Muscle layer of colon (tissue), 2 donors: ENCODE data around the gene CEP128.

ENCODE experiments used
- H3K27ac ChIP-seq: one replicate; pipeline ENCODE4 v1.7.0; 2013; ENCODE audit warnings: low read depth, mild to moderate bottlenecking, low read length, moderate library complexity
- H3K27me3 ChIP-seq, 2 donors: one replicate each; pipeline ENCODE4 v1.7.0; 2013; ENCODE audit warnings: low read length in 2 of 2, mild to moderate bottlenecking in 2 of 2; ENCODE audit not compliant: insufficient read depth in 2 of 2, control insufficient read depth in 1 of 2
- H3K36me3 ChIP-seq: one replicate; pipeline ENCODE4 v1.7.0; 2013; ENCODE audit warnings: mild to moderate bottlenecking, low read length; ENCODE audit not compliant: insufficient read depth
- H3K4me1 ChIP-seq: one replicate; pipeline ENCODE4 v1.7.0; 2013; ENCODE audit warnings: mild to moderate bottlenecking, low read length; ENCODE audit not compliant: insufficient read depth
- H3K4me3 ChIP-seq, 2 donors: one replicate each; pipeline ENCODE4 v1.7.0; 2013; ENCODE audit warnings: low read length in 2 of 2, low read depth in 1 of 2, mild to moderate bottlenecking in 1 of 2, moderate library complexity in 1 of 2
- H3K9ac ChIP-seq: one replicate; pipeline ENCODE4 v1.7.0; 2013; ENCODE audit warnings: low read length
- H3K9me3 ChIP-seq: one replicate; pipeline ENCODE4 v1.7.0; 2013; ENCODE audit warnings: mild to moderate bottlenecking, low read length
- donor health status: abdominal sarcoma.
- donor health status: Adenocarcinoma of cecum.

The CEP128 gene

GRCh38 chr14:80658733-80659132 lies 282.8 kb downstream of the CEP128 start:
- Histone ChIP-seq H3K9me3 (no peaks in the 10 kb centered on the region), H3K27ac (no peak overlapping the region), H3K9ac (no peak overlapping the region), H3K27me3 (no peaks in the 10 kb centered on the region), H3K36me3 (no peaks in the 10 kb centered on the region), H3K4me3 (no peak overlapping the region), H3K4me1 (no peaks in the 10 kb centered on the region)

- Histone ChIP-seq H3K4me3 (no peak overlapping the region), H3K4me1 (no peaks in the 10 kb centered on the region), H3K36me3 (no peaks in the 10 kb centered on the region), H3K27ac (no peak overlapping the region), H3K9me3 (no peaks in the 10 kb centered on the region), H3K27me3 (no peaks in the 10 kb centered on the region), H3K9ac (no peak overlapping the region)
These were observed 283.4 kb downstream of the CEP128 start for GRCh38 chr14:80658155-80658554.

- H3K4me1 ChIP-seq = no peaks in the 10 kb centered on the region
- no peaks in the 10 kb centered on the region for H3K36me3 ChIP-seq
- H3K27ac ChIP-seq = no peak overlapping the region
- H3K9me3 ChIP-seq = no peaks in the 10 kb centered on the region
- H3K9ac ChIP-seq = no peak overlapping the region
- H3K4me3 ChIP-seq = no peak overlapping the region
- no peaks in the 10 kb centered on the region for H3K27me3 ChIP-seq
These were observed 287.6 kb downstream of the CEP128 start for GRCh38 chr14:80653956-80654355.

- H3K9me3 ChIP-seq = no peaks in the 10 kb centered on the region
- H3K9ac ChIP-seq = no peak overlapping the region
- no peaks in the 10 kb centered on the region for H3K27me3 ChIP-seq
- no peak overlapping the region for H3K4me3 ChIP-seq
- H3K4me1 ChIP-seq = no peaks in the 10 kb centered on the region
- no peaks in the 10 kb centered on the region for H3K36me3 ChIP-seq
- H3K27ac ChIP-seq = no peak overlapping the region
These were observed 295.7 kb downstream of the CEP128 start for GRCh38 chr14:80645667-80646413.

- Histone ChIP-seq H3K9ac (no peak overlapping the region), H3K27me3 (no peaks in the 10 kb centered on the region), H3K4me1 (no peaks in the 10 kb centered on the region), H3K4me3 (no peak overlapping the region), H3K36me3 (no peaks in the 10 kb centered on the region), H3K9me3 (no peaks in the 10 kb centered on the region), H3K27ac (no peak overlapping the region)
These were observed 296.7 kb downstream of the CEP128 start for GRCh38 chr14:80644826-80645225.

GRCh38 chr14:80638620-80639515 lies 302.7 kb downstream of the CEP128 start:
- H3K4me3 ChIP-seq = no peak overlapping the region
- no peak overlapping the region for H3K27ac ChIP-seq
- no peaks in the 10 kb centered on the region for H3K27me3 ChIP-seq
- H3K36me3 ChIP-seq = no peaks in the 10 kb centered on the region
- no peaks in the 10 kb centered on the region for H3K4me1 ChIP-seq
- no peak overlapping the region for H3K9ac ChIP-seq
- H3K9me3 ChIP-seq = no peaks in the 10 kb centered on the region

- Histone ChIP-seq H3K4me3 (no peak overlapping the region), H3K27ac (no peak overlapping the region), H3K9me3 (no peaks in the 10 kb centered on the region), H3K4me1 (no peaks in the 10 kb centered on the region), H3K27me3 (no peaks in the 10 kb centered on the region), H3K36me3 (no peaks in the 10 kb centered on the region), H3K9ac (no peak overlapping the region)
These were observed 303.6 kb downstream of the CEP128 start for GRCh38 chr14:80637756-80638619.

- H3K9ac ChIP-seq = no peak overlapping the region
- H3K27ac ChIP-seq = no peak overlapping the region
- no peak overlapping the region for H3K4me3 ChIP-seq
- no peaks in the 10 kb centered on the region for H3K9me3 ChIP-seq
- H3K4me1 ChIP-seq = no peaks in the 10 kb centered on the region
- H3K36me3 ChIP-seq = no peaks in the 10 kb centered on the region
- H3K27me3 ChIP-seq = no peaks in the 10 kb centered on the region
These were observed 305.5 kb downstream of the CEP128 start for GRCh38 chr14:80636071-80636470.

- no peaks in the 10 kb centered on the region for H3K27me3 ChIP-seq
- H3K4me1 ChIP-seq = no peaks in the 10 kb centered on the region
- H3K4me3 ChIP-seq = no peak overlapping the region
- no peaks in the 10 kb centered on the region for H3K36me3 ChIP-seq
- H3K9ac ChIP-seq = no peak overlapping the region
- H3K9me3 ChIP-seq = no peaks in the 10 kb centered on the region
- no peak overlapping the region for H3K27ac ChIP-seq
These were observed 307.3 kb downstream of the CEP128 start for GRCh38 chr14:80634106-80634758.

GRCh38 chr14:80629606-80630005 lies 311.9 kb downstream of the CEP128 start:
- Histone ChIP-seq H3K27me3 (no peaks in the 10 kb centered on the region), H3K9me3 (no peaks in the 10 kb centered on the region), H3K4me3 (no peak overlapping the region), H3K27ac (no peak overlapping the region), H3K36me3 (no peaks in the 10 kb centered on the region), H3K9ac (no peak overlapping the region), H3K4me1 (no peaks in the 10 kb centered on the region)

GRCh38 chr14:80628547-80628946 lies 313.0 kb downstream of the CEP128 start:
- no peak overlapping the region for H3K27ac ChIP-seq
- no peaks in the 10 kb centered on the region for H3K36me3 ChIP-seq
- no peak overlapping the region for H3K9ac ChIP-seq
- no peaks in the 10 kb centered on the region for H3K9me3 ChIP-seq
- no peak overlapping the region for H3K4me3 ChIP-seq
- H3K27me3 ChIP-seq = no peaks in the 10 kb centered on the region
- no peaks in the 10 kb centered on the region for H3K4me1 ChIP-seq
